ENCODE results near the gene C2CD3.
A peak's percentile ranks its signal among the peaks of the same experiment; 100 is the strongest.
"Not testable (repeated sequence)": the region's sequence is repeated elsewhere in the genome, so short reads cannot be mapped to it uniquely, and the experiment has no call there.

The C2CD3 gene

GRCh38 chr11:74154620-74155281 is 16.1 kb downstream of the C2CD3 start:
- peak; percentile 67 to 81 for DNase-seq

- DNase-seq = no peak
Observed at GRCh38 chr11:74153224-74153623, 17.6 kb downstream of the C2CD3 start.

DNA sequence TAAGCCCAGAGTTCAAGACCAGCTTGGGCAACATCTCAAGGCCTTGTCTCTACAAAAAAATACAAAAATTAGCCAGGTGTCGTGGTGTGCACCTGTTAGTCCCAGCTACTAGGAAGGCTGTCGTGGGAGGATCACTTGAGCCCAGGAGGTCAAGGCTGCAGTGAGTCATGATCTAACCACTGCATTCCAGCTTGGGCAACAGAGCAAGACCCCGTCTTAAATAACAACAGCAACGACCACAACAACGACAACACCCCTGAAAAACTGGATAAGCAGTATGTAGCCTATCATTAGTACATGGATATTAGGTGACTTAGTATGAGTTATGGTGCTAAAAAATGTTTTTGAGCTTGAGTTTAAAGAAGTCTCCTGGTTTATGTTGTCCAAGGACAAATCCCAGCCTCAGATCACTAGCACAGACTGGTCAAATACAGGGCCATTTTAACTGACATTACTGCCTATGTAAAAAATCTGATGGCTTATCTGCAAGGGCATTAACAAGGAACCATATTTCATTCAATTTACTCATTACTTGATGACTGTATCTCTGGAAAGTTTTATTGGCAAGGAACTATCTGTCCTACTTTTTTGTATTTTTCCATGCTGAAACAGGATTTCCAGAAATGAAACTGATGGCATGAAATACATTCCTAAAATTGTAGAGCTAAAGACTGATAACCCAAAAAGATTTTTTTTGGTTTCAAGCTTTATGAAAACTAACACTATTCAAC is 23.4 kb downstream of the C2CD3 start:
- no peak for DNase-seq

GRCh38 chr11:74144592-74144991 is 26.2 kb downstream of the C2CD3 start:
- DNase-seq = no peak

GRCh38 chr11:74142624-74143023 is 28.2 kb downstream of the C2CD3 start:
- no peak for DNase-seq

- DNase-seq = no peak
Observed at GRCh38 chr11:74141908-74142307, 28.9 kb downstream of the C2CD3 start.

GRCh38 chr11:74141241-74141695 is 29.5 kb downstream of the C2CD3 start:
- no peak for DNase-seq

DNA sequence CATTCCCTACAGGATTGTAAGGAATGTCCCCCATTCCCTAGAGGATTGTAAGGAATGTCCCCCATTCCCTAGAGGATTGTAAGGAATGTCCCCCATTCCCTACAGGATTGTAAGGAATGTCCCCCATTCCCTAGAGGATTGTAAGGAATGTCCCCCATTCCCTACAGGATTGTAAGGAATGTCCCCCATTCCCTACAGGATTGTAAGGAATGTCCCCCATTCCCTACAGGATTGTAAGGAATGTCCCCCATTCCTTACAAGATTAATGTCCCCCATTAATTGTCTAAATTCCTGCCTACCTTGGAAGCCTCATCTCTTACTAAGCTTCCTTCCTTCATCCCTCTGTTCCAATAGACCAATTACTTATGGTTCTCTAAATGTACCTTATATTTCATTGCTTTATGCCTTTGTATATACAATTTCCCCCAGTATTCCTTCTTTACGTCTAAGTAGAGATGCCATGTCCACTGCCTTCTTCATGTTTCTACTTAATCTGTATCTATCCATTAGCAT is 30.8 kb downstream of the C2CD3 start:
- DNase-seq = not testable (repeated sequence)

DNA sequence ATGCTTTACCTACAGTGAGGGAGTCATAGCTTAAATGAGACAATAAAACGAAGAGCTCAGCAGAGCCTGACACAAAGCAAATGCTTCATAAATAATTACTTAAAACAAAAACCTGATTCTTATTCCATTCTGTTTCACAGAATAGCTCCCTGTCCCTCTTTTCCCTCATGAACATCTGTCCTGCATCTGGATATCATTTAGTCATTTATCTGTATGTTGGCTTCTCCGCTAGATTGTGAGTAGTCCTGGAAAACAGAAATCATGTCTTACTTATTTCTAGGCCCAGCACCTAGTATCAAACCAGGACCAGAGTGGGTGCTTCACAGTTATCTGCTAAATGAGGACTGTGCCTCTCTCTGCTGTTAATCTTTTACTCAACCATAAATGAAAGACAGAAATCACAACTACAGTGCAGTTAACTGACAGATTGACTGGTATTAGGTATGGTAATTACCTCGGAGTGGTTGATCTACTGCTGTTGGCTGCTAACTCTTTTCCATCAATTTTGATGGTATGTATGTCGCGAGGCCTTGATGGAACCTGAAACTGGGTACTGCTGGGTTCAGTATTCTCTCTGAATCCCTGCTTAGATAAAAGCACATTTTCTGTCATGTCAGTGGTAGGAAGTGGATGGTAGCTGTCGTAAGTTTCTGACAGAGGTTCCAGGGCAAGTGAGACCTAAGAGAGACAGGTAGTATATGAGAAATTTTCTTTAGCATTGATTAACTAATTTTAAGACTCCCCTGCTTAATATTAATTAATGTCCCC is 31.5 kb downstream of the C2CD3 start:
- no peak for DNase-seq

DNA sequence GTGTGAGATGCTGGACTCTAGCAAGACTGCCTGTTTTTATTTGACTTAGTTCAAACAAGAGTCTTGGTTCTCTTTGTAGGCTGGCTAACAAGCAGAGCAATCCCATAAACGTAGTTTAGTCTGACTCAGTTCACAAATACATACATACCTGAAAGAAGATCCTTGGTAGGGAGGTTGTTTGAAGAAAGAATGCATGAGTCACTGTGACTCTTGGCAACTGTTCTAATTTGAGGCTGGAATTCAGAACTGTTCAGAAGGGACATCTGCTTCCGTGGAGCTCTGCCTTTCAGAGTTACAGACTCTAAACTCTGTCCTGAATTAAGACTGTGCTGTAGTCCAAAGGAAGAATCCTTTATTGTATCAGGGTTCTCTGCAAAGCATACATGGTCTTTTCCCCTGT is 32.2 kb downstream of the C2CD3 start:
- peak; percentile 64 to 87 for DNase-seq

- no peak for DNase-seq
Observed at GRCh38 chr11:74138021-74138420, 32.8 kb downstream of the C2CD3 start.

DNA sequence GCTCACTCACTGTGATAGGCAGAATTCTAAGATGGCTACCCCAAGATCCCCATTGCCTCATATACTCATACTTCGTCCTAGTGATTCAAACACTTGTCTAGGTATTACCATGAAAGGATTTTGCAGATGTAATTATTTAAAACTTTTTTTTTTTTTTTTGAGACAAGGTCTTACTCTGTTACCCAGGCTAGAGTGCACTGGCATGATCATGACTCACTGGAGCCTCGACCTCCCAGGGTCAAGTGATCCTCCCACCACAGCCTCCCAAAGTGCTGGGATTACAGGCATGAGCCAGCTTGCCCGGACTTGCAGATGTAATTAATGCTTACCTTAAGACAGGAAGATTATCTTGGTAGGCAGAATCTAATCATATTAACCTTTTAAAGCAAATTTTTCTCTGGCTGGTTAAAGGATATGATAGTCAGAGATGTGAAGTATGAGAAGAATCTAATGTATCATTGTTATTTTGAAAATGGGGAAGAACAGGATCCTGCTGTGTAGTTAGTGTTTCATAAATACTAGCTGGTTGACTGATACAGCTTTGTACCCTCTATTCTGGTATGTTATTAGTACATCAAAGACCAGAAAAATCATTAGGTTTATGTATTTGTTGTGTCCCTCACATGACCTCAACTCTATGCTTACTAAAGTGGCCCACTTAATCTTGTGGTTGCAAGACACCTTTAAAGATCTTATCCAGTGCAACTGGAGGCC is 35.5 kb downstream of the C2CD3 start:
- no peak for DNase-seq

DNA sequence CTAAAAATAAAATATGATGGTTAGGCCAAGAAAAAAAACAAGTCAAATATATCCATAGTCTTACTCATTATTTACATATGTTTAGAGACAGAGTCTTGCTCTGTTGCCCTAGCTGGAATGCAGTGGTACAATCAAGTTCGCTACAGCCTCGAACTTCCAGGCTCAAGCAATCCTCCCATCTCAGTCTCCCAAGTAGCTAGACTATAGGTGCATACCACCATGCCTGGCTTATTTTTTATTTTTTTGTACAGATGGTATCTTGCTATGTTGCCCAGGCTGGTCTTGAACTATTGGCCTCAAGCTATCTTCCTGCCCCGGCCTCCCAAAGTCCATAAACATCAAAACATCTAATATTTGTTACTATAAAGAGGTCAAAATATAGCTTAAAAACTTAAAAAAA is 36.1 kb downstream of the C2CD3 start:
- no peak for DNase-seq

GRCh38 chr11:74133436-74133835 is 37.4 kb downstream of the C2CD3 start:
- DNase-seq = no peak

GRCh38 chr11:74132833-74133232 is 38.0 kb downstream of the C2CD3 start:
- no peak for DNase-seq

- DNase-seq = not testable (repeated sequence)
Observed at GRCh38 chr11:74129121-74129520, 41.7 kb downstream of the C2CD3 start.

DNA sequence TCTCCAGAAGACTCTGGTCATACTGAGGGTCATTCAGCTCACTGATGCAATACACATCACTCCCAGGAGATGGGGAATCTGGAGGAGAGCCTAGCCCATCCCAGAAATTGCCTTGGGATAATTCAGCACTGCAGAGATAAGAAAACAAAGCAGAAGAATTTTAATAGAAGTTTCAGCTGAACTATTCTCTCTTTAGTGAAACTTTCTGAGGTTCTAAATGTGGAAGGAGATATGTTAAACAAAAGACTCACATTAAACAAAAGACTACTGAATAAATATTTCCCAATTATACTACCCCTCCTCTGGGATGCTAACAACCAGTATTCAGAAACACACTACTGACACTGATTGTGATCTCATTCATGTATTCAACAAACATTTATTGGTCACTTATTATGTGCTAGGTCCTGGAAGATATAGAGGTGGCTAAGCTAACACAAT is 47.8 kb downstream of the C2CD3 start:
- DNase-seq = no peak

GRCh38 chr11:74121804-74122203 is 49.0 kb downstream of the C2CD3 start:
- no peak for DNase-seq

DNA sequence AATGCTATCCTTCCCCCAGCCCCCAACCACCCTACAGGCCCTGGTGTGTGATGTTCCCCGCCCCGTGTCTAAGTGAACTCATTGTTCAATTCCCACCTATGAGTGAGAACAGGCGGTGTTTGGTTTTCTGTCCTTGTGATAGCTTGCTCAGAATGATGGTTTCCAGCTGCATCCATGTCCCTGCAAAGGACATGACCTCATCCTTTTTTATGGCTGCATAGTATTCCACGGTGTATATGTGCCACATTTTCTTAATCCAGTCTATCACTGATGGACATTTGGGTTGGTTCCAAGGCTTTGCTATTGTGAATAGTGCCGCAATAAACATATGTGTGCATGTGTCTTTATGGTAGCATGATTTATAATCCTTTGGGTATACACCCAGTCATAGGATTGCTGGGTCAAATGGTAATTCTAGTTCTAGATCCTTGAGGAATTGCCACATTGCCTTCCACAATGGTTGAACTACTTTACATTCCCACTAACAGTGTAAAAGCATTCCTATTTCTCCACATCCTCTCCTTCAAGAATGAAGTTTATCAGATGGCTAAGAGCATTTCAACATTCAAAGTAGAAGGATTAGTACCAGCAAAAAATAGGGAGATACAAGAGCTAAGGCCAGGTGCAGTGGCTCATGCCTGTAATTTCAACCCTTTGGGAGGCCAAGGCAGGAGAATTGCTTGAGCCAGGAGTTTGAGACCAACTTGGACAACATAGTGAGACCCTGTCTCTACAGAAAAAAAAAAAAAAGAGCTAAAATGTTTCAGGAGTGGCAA is 50.4 kb downstream of the C2CD3 start:
- DNase-seq = not testable (repeated sequence)

GRCh38 chr11:74116719-74117118 is 54.1 kb downstream of the C2CD3 start:
- DNase-seq = no peak

GRCh38 chr11:74112877-74113276 is 57.9 kb downstream of the C2CD3 start:
- DNase-seq = no peak

- no peak for DNase-seq
Observed at GRCh38 chr11:74106124-74106523, 64.7 kb downstream of the C2CD3 start.
